Gastroesophageal sphincter (tissue), 4 donors: ENCODE data around the gene ZMYND11. TPM values are rescaled to one million over a fixed set of nuclear protein-coding genes. Genes with fewer than 3 reads are reported as not detected.
A peak's percentile ranks its signal among the peaks of the same experiment; 100 is the strongest.

Experiments
- ATAC-seq: fragments of 150-250 bp; one replicate; pipeline ENCODE4 v1.9.1; 2016; ENCODE audit warnings: mild to moderate bottlenecking, moderate library complexity
- H3K27ac ChIP-seq, 4 donors: fragments of 200-600 bp; sonication (generic) in 3 of 4; 1 replicate in 3 of 4; 2 replicates in 1 of 4; pipeline ENCODE4 v1.5.1; 2016 to 2019
- H3K27me3 ChIP-seq: fragments of 200-600 bp; sonication (generic); one replicate; pipeline ENCODE4 v1.5.1; 2019
- H3K36me3 ChIP-seq, 2 donors: fragments of 200-600 bp; sonication (generic); one replicate each; pipeline ENCODE4 v1.5.1; 2019; ENCODE audit warnings: control low read depth in 1 of 2
- H3K4me1 ChIP-seq, 3 donors: fragments of 200-600 bp; sonication (generic); 1 replicate in 2 of 3; 2 replicates in 1 of 3; pipeline ENCODE4 v1.5.1; 2016 to 2019; ENCODE audit warnings: control low read depth in 2 of 3
- H3K4me3 ChIP-seq, 2 donors: fragments of 200-600 bp; sonication (generic); one replicate each; pipeline ENCODE4 v1.5.1; 2019; ENCODE audit warnings: mild to moderate bottlenecking in 1 of 2, moderate library complexity in 1 of 2
- H3K9me3 ChIP-seq, 3 donors: fragments of 200-600 bp; sonication (generic); one replicate each; pipeline ENCODE4 v1.5.1; 2017 to 2019; ENCODE audit warnings: control low read depth in 2 of 3
- EP300 ChIP-seq: sonication (generic); formaldehyde crosslinking; IDR thresholded peaks from one replicate; pipeline ENCODE4 v1.6.1; 2017; ENCODE audit warnings: antibody characterized with exemption, mild to moderate bottlenecking
- POLR2A ChIP-seq, 2 donors: fragments of 450-650 bp; IDR thresholded peaks; one replicate each; pipeline ENCODE4 v1.6.1; 2017; ENCODE audit warnings: antibody characterized with exemption in 2 of 2, mild to moderate bottlenecking in 2 of 2, moderate library complexity in 1 of 2
- POLR2AphosphoS5 ChIP-seq: sonication (generic); formaldehyde crosslinking; IDR thresholded peaks from one replicate; pipeline ENCODE4 v1.6.1; 2017; ENCODE audit warnings: antibody characterized with exemption
- WGBS, 2 donors: methylation state at CpG; one replicate each; pipeline ENCODE4 v1.1.5; 2018; ENCODE audit warnings: low coverage in 1 of 2; 5-methylcytosine and 5-hydroxymethylcytosine counted together
- total RNA-seq, 4 donors: library from RNA; depleted of rRNA; stranded (reverse); fragments of >200 nt; gene quantifications; one replicate each; pipeline ENCODE4 v1.1.0, GENCODE V29; 2016
- TF ChIP-seq, protein P1 (sequence below), 4 experiments: fragments of 200-600 bp in 2 of 4; fragments of 450-650 bp in 2 of 4; sonication (generic) in 1 of 4; IDR thresholded peaks; one replicate each; pipeline ENCODE4 v1.5.1; 2017 to 2019; ENCODE audit warnings: antibody characterized with exemption in 4 of 4, mild to moderate bottlenecking in 2 of 4, moderate library complexity in 2 of 4

The ZMYND11 gene
- total RNA-seq, 4 donors from 2014 or later = 131 to 176 (median 166) TPM

GRCh38 chr10:106740-107139 lies 28.5 kb upstream of the ZMYND11 start:
- no peaks in the 10 kb centered on the region for H3K9me3 ChIP-seq
- 56 to 70% methylated on average over 2 to 3 of the region's 6 CpGs for WGBS, 2 donors
- no peaks in the 10 kb centered on the region for H3K36me3 ChIP-seq
- H3K4me3 ChIP-seq = no peak overlapping the region
- H3K27ac ChIP-seq = no peak overlapping the region
- no peaks in the 10 kb centered on the region for H3K27me3 ChIP-seq
- TF ChIP-seq POLR2AphosphoS5 (no peak), EP300 (no peak), POLR2A (IDR thresholded peaks at IDR 0.05) (no peak)
- TF ChIP-seq, protein P1, sequence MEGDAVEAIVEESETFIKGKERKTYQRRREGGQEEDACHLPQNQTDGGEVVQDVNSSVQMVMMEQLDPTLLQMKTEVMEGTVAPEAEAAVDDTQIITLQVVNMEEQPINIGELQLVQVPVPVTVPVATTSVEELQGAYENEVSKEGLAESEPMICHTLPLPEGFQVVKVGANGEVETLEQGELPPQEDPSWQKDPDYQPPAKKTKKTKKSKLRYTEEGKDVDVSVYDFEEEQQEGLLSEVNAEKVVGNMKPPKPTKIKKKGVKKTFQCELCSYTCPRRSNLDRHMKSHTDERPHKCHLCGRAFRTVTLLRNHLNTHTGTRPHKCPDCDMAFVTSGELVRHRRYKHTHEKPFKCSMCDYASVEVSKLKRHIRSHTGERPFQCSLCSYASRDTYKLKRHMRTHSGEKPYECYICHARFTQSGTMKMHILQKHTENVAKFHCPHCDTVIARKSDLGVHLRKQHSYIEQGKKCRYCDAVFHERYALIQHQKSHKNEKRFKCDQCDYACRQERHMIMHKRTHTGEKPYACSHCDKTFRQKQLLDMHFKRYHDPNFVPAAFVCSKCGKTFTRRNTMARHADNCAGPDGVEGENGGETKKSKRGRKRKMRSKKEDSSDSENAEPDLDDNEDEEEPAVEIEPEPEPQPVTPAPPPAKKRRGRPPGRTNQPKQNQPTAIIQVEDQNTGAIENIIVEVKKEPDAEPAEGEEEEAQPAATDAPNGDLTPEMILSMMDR (IDR thresholded peaks at IDR 0.05) = no peak
- no peak for ATAC-seq
- H3K4me1 ChIP-seq = no peaks in the 10 kb centered on the region

GRCh38 chr10:112246-112645 lies 23.0 kb upstream of the ZMYND11 start:
- no peaks in the 10 kb centered on the region for H3K27me3 ChIP-seq
- WGBS, 2 donors = 60 to 72% methylated on average over 3 of the region's 3 CpGs
- no peaks in the 10 kb centered on the region for H3K9me3 ChIP-seq
- H3K36me3 ChIP-seq = no peaks in the 10 kb centered on the region
- no peak overlapping the region for H3K4me3 ChIP-seq
- H3K4me1 ChIP-seq = no peaks in the 10 kb centered on the region
- no peak overlapping the region for H3K27ac ChIP-seq
- ATAC-seq = no peak
- TF ChIP-seq POLR2A (IDR thresholded peaks at IDR 0.05) (no peak), POLR2AphosphoS5 (no peak), EP300 (no peak)
- TF ChIP-seq, protein P1 (IDR thresholded peaks at IDR 0.05) = no peak

DNA sequence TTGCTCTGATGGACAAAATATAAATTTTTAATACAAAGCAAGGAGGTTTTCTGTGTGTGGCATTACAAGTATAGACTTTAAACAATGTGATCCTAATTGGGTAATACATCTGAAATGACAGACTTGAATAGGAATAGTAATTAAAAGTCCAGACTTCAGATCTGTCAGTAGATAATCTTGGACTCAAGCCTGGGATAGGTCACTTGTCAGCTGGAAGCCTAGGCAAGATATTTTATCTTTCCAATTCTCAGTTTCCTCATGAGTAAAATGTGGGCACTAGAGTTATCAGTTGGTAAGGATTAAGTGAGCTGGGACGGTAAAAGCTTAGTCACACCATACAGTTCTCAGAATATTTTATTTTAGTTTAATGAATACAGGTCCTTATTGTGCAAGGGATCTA lies 10.4 kb upstream of the ZMYND11 start:
- Histone ChIP-seq H3K27ac (no peak overlapping the region), H3K27me3 (no peaks in the 10 kb centered on the region), H3K9me3 (no peaks in the 10 kb centered on the region), H3K4me1 (peaks cover 0 to 10% (median 0%) of the 10 kb centered on the region in 3 donors), H3K4me3 (no peak overlapping the region), H3K36me3 (no peaks in the 10 kb centered on the region)
- 92 to 100% methylated on average over 1 of the region's 1 CpG for WGBS, 2 donors
- no peak for ATAC-seq
- TF ChIP-seq POLR2A (IDR thresholded peaks at IDR 0.05) = no peak
- TF ChIP-seq EP300 = no peak
- TF ChIP-seq, protein P1 (IDR thresholded peaks at IDR 0.05) = no peak
- no peak for TF ChIP-seq POLR2AphosphoS5

DNA sequence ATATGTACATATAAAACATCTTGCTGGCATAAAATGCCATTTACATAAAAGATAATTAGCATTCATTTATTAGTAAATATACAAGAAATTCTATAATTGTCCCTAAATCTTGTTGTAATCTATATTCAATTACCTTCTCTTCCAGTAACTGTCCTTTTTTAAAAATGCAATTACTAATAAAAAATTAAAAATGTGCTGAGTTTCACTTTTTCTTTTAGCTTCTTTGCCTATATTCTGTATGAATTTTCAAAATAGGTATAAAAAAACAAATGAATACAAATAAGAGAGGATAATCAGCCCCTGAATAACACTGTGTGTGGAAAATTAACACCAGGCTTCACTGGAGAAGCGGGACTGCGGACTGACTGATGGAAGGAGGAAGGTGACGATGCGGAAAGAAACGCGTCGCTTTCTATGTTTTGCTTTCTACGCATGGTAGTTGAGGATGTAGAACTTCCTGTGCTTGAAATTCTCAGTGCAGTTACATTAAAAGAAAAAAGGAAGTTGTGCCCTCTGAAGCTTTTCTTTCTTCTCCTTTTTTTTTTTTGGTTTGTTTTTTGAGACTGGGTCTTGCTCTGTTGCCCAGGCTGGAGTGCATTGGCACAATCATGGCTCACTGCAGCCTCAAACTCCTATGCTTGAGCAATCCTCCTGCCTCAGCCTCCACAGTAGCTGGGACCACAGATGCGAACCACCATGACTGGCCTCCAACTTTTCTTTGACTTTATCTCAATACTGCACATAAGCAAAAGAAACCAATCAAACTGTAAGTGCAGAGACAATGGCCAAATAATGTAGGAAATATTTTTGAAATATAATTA lies 7.4 kb upstream of the ZMYND11 start:
- H3K9me3 ChIP-seq = no peaks in the 10 kb centered on the region
- ATAC-seq = no peak
- H3K4me3 ChIP-seq = no peak overlapping the region
- WGBS, 2 donors = 82 to 99% methylated on average over 8 to 9 of the region's 9 CpGs
- no peaks in the 10 kb centered on the region for H3K27me3 ChIP-seq
- no peaks in the 10 kb centered on the region for H3K36me3 ChIP-seq
- TF ChIP-seq POLR2AphosphoS5 (no peak), POLR2A (IDR thresholded peaks at IDR 0.05) (no peak), EP300 (no peak)
- TF ChIP-seq, protein P1 (IDR thresholded peaks at IDR 0.05) = no peak
- peaks cover 0 to 21% (median 0%) of the 10 kb centered on the region in 3 donors for H3K4me1 ChIP-seq
- no peak overlapping the region for H3K27ac ChIP-seq

DNA sequence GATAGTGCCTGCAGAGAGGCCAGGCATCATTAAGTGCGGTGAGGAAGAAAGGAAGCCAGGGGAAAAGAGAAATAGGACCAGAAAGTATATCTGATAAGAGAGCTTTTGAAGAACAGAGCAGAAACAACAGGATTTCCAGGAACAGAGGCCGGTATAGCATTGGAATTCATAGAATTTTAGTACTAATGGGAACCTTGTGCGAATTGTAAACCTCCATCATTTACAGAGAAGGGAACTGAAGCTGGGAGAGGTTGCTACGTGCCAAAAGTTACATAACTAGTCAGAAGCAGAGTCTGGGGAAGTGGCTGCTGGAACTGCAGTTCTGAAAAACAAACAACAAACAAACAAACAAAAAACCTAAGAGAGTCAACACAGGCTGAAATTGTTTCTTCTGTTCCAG lies 5.4 kb upstream of the ZMYND11 start:
- no peak overlapping the region for H3K4me3 ChIP-seq
- H3K9me3 ChIP-seq = no peaks in the 10 kb centered on the region
- no peak for ATAC-seq
- no peaks in the 10 kb centered on the region for H3K27me3 ChIP-seq
- peak overlapping the region in 1 of 4 donors; percentile 7 for H3K27ac ChIP-seq
- 35 to 50% methylated on average over 2 to 4 of the region's 4 CpGs for WGBS, 2 donors
- TF ChIP-seq, protein P1 (IDR thresholded peaks at IDR 0.05) = no peak
- TF ChIP-seq POLR2AphosphoS5 = no peak
- TF ChIP-seq POLR2A (IDR thresholded peaks at IDR 0.05) = no peak
- TF ChIP-seq EP300 = no peak
- no peaks in the 10 kb centered on the region for H3K36me3 ChIP-seq
- peaks cover 0 to 35% (median 8%) of the 10 kb centered on the region in 3 donors for H3K4me1 ChIP-seq
